SK-N-SH (cell line): ENCODE data around the gene FGF23. TPM values are rescaled to one million over a fixed set of nuclear protein-coding genes. Genes with fewer than 3 reads are reported as not detected.
A peak's percentile ranks its signal among the peaks of the same experiment; 100 is the strongest.

Source experiments
- CTCF ChIA-PET: fragments of 300-600, 350-600 bp; formaldehyde crosslinking; extraction: SDS; loops from one replicate; lab custom pipeline; 2021; lab: Yijun Ruan, JAX
- POLR2A ChIA-PET: fragments of 350-600 bp; sonication (Branson Sonifier 250); formaldehyde crosslinking; extraction: SDS; loops from one replicate; lab custom pipeline; 2020; ENCODE audit warnings: antibody characterized with exemption, inconsistent platforms; lab: Yijun Ruan, JAX
- DNase-seq: peaks from one replicate; pipeline ENCODE4 v3.0.0; 2012
- H2AFZ ChIP-seq: fragments of 200-600 bp; sonication (generic); 2 replicates; pipeline ENCODE4 v1.8.1; 2016; ENCODE audit warnings: antibody characterized with exemption, mild to moderate bottlenecking, low read depth
- H3F3A ChIP-seq: fragments of 200-600 bp; sonication (generic); replicated peaks from 2 replicates; pipeline ENCODE3; 2016; ENCODE audit warnings: antibody characterized with exemption, mild to moderate bottlenecking; ENCODE audit not compliant: insufficient read depth
- H3K27ac ChIP-seq, 2 experiments: fragments of 200-500 bp in 1 of 2; fragments of 200-600 bp in 1 of 2; sonication (Bioruptor generic) in 1 of 2; sonication (generic), shearing (Covaris generic) in 1 of 2; 2 replicates each; pipeline versions ENCODE4 v1.5.1 to v1.6.1; 2014 to 2016; ENCODE audit warnings: low read depth in 2 of 2, inconsistent platforms in 1 of 2, low read length in 1 of 2, mild to moderate bottlenecking in 1 of 2, mixed read lengths in 1 of 2
- H3K27me3 ChIP-seq: fragments of 200-600 bp; sonication (generic), shearing (Covaris generic); 2 replicates; pipeline ENCODE4 v1.6.1; 2016; ENCODE audit warnings: mixed run types; ENCODE audit not compliant: insufficient read depth
- H3K36me3 ChIP-seq, 2 experiments: fragments of 200-500 bp in 1 of 2; fragments of 200-600 bp in 1 of 2; sonication (Bioruptor generic) in 1 of 2; sonication (generic) in 1 of 2; replicated peaks in 1 of 2; 2 replicates each; pipeline versions ENCODE3 to v1.5.1; 2014 to 2016; ENCODE audit warnings: low read length in 1 of 2, mild to moderate bottlenecking in 1 of 2; ENCODE audit not compliant: insufficient read depth in 2 of 2, control insufficient read depth in 1 of 2
- H3K4me1 ChIP-seq, 2 experiments: fragments of 200-500 bp in 1 of 2; fragments of 200-600 bp in 1 of 2; sonication (Bioruptor generic) in 1 of 2; sonication (generic), shearing (Covaris generic) in 1 of 2; 2 replicates each; pipeline versions ENCODE4 v1.5.1 to v1.6.1; 2014 to 2016; ENCODE audit warnings: low read depth in 1 of 2, low read length in 1 of 2, mixed run types in 1 of 2; ENCODE audit not compliant: insufficient read depth in 2 of 2, control insufficient read depth in 1 of 2
- H3K4me2 ChIP-seq: fragments of 200-600 bp; sonication (generic), shearing (Covaris generic); 2 replicates; pipeline ENCODE4 v1.6.1; 2017; ENCODE audit warnings: mixed run types
- H3K4me3 ChIP-seq, 2 experiments: fragments of 200-500 bp in 1 of 2; fragments of 200-600 bp in 1 of 2; sonication (Bioruptor generic) in 1 of 2; sonication (generic), shearing (Covaris generic) in 1 of 2; 2 replicates each; pipeline versions ENCODE4 v1.5.1 to v1.8.1; 2014 to 2016; ENCODE audit warnings: low read depth in 2 of 2, inconsistent platforms in 1 of 2, low read length in 1 of 2, mild to moderate bottlenecking in 1 of 2, mixed read lengths in 1 of 2, moderate library complexity in 1 of 2
- H3K79me2 ChIP-seq: fragments of 200-600 bp; sonication (generic); 2 replicates; pipeline ENCODE4 v1.8.1; 2017; ENCODE audit warnings: mild to moderate bottlenecking; ENCODE audit not compliant: insufficient read depth
- H3K9ac ChIP-seq: fragments of 200-600 bp; sonication (generic); 2 replicates; pipeline ENCODE4 v1.6.1; 2017; ENCODE audit warnings: mixed run types
- H3K9me2 ChIP-seq: fragments of 200-600 bp; sonication (generic); 2 replicates; pipeline ENCODE4 v1.6.1; 2017; ENCODE audit warnings: mixed run types
- H3K9me3 ChIP-seq: fragments of 200-600 bp; sonication (generic); 2 replicates; pipeline ENCODE4 v1.6.1; 2017; ENCODE audit warnings: mixed run types, mild to moderate bottlenecking, moderate library complexity
- H4K20me1 ChIP-seq: fragments of 200-600 bp; sonication (generic); 2 replicates; pipeline ENCODE4 v1.6.1; 2017; ENCODE audit warnings: mild to moderate bottlenecking, mixed run types; ENCODE audit not compliant: insufficient read depth
- CHD2 ChIP-seq: fragments of 150-350 bp; IDR thresholded peaks from 2 replicates; pipeline ENCODE4 v1.6.1; 2018; ENCODE audit warnings: low read length; ENCODE audit not compliant: partially characterized antibody
- EZH2phosphoT487 ChIP-seq: fragments of 200-600 bp; sonication (generic); IDR thresholded peaks from 2 replicates; pipeline ENCODE4 v1.6.1; 2017; ENCODE audit warnings: low read depth, mixed run types, mild to moderate bottlenecking, antibody characterized with exemption, moderate library complexity, borderline replicate concordance
- FOSL2 ChIP-seq: IDR thresholded peaks from 2 replicates; pipeline ENCODE4 v1.4.0; 2012; ENCODE audit warnings: low read depth, mild to moderate bottlenecking, moderate library complexity, borderline replicate concordance
- FOXJ3 ChIP-seq: sonication (generic); formaldehyde crosslinking; IDR thresholded peaks from 2 replicates; pipeline ENCODE4 v1.5.1; 2020; ENCODE audit warnings: mild to moderate bottlenecking, missing genetic modification reagents
- GATA2 ChIP-seq: sonication (generic); formaldehyde crosslinking; IDR thresholded peaks from 2 replicates; pipeline ENCODE4 v1.5.0; 2020; ENCODE audit warnings: mild to moderate bottlenecking, missing genetic modification reagents
- JUND ChIP-seq: IDR thresholded peaks from 2 replicates; pipeline ENCODE4 v1.4.0; 2012
- NFIC ChIP-seq: IDR thresholded peaks from 2 replicates; pipeline ENCODE4 v1.4.0; 2012; ENCODE audit warnings: borderline replicate concordance
- NRF1 ChIP-seq: IDR thresholded peaks from 2 replicates; pipeline ENCODE4 v1.6.1; 2012; ENCODE audit warnings: low read depth, mild to moderate bottlenecking, low read length
- PBX3 ChIP-seq: IDR thresholded peaks from 2 replicates; pipeline ENCODE4; 2012
- POLR2AphosphoS5 ChIP-seq: IDR thresholded peaks from 2 replicates; pipeline ENCODE4 v1.6.1; 2012; ENCODE audit warnings: low read depth, low read length
- RAD21 ChIP-seq: IDR thresholded peaks from 2 replicates; pipeline ENCODE4 v1.6.1; 2012; ENCODE audit warnings: mild to moderate bottlenecking, low read length
- RCOR1 ChIP-seq: fragments of 150-350 bp; IDR thresholded peaks from 2 replicates; pipeline ENCODE4 v1.6.1; 2017; ENCODE audit warnings: antibody characterized with exemption, low read length
- SIN3A ChIP-seq: IDR thresholded peaks from 2 replicates; pipeline ENCODE4 v1.6.1; 2012; ENCODE audit warnings: low read depth, mild to moderate bottlenecking, low read length, moderate library complexity, borderline replicate concordance
- SMC3 ChIP-seq: IDR thresholded peaks from 2 replicates; pipeline ENCODE4 v1.6.1; 2012; ENCODE audit warnings: low read depth, low read length, improper control_type of control experiment
- TAF1 ChIP-seq: IDR thresholded peaks from 2 replicates; pipeline ENCODE4 v1.6.1; 2012; ENCODE audit warnings: low read depth, mild to moderate bottlenecking, low read length, moderate library complexity, borderline replicate concordance
- TCF12 ChIP-seq: IDR thresholded peaks from 2 replicates; pipeline ENCODE4 v1.4.0; 2012
- TEAD4 ChIP-seq: IDR thresholded peaks from 2 replicates; pipeline ENCODE4 v1.4.0; 2012; ENCODE audit warnings: mild to moderate bottlenecking, borderline replicate concordance; ENCODE audit not compliant: insufficient read depth
- WGBS: methylation state at CpG from one replicate; pipeline ENCODE4 v1.1.6; 2017; ENCODE audit warnings: low lambda C conversion rate; 5-methylcytosine and 5-hydroxymethylcytosine counted together
- polyA plus RNA-seq, 3 experiments: library from polyadenylated mRNA; depleted of rRNA; stranded (reverse); fragments of >200 nt; gene quantifications; 2 replicates each; pipeline ENCODE4 v1.2.3, GENCODE V29; 2012
- TF ChIP-seq, protein P1 (sequence below): IDR thresholded peaks from 2 replicates; pipeline ENCODE4 v1.6.1; 2012; ENCODE audit warnings: mild to moderate bottlenecking, low read depth, low read length, moderate library complexity

FGF23 gene
- polyA plus RNA-seq, 1 of the 3 experiments (the other 2 are of a cell fraction), result not detected

DNA sequence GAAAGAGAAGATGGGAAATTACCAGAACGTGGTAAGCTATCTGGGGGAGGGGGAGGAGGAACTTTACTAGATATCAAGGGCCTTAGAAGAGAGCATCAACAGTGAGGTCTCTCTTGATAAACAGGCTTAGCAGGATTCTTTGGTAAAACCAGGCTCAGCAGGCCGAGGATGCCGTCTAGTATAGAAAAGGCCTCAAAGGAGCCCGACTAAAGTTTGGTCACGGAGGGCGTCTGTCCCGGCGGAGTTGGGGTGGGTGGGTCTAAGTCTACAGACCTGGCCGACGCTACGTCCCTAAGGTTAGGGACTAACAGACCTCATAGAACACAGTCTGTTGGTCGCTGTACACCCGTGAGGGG lies 59.0 kb downstream of the FGF23 start:
- TF ChIP-seq NFIC (no peak), CHD2 (no peak), JUND (no peak), EZH2phosphoT487 (no peak), FOXJ3 (CRISPR knock-in tag) (no peak), POLR2AphosphoS5 (no peak), RAD21 (no peak), SMC3 (no peak), NRF1 (no peak), TCF12 (no peak), RCOR1 (no peak), GATA2 (CRISPR knock-in tag) (no peak), TEAD4 (no peak), FOSL2 (no peak), TAF1 (no peak), PBX3 (no peak), SIN3A (no peak; the same call in 1 of the 2 replicates)
- TF ChIP-seq, protein P1, sequence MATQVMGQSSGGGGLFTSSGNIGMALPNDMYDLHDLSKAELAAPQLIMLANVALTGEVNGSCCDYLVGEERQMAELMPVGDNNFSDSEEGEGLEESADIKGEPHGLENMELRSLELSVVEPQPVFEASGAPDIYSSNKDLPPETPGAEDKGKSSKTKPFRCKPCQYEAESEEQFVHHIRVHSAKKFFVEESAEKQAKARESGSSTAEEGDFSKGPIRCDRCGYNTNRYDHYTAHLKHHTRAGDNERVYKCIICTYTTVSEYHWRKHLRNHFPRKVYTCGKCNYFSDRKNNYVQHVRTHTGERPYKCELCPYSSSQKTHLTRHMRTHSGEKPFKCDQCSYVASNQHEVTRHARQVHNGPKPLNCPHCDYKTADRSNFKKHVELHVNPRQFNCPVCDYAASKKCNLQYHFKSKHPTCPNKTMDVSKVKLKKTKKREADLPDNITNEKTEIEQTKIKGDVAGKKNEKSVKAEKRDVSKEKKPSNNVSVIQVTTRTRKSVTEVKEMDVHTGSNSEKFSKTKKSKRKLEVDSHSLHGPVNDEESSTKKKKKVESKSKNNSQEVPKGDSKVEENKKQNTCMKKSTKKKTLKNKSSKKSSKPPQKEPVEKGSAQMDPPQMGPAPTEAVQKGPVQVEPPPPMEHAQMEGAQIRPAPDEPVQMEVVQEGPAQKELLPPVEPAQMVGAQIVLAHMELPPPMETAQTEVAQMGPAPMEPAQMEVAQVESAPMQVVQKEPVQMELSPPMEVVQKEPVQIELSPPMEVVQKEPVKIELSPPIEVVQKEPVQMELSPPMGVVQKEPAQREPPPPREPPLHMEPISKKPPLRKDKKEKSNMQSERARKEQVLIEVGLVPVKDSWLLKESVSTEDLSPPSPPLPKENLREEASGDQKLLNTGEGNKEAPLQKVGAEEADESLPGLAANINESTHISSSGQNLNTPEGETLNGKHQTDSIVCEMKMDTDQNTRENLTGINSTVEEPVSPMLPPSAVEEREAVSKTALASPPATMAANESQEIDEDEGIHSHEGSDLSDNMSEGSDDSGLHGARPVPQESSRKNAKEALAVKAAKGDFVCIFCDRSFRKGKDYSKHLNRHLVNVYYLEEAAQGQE, result no peak
- H3K27ac ChIP-seq, result peak overlapping the region; percentile 68 to 83
- H3K27me3 ChIP-seq, result no peaks in the 10 kb centered on the region
- H4K20me1 ChIP-seq, result 0 out of 2 replicates have a peak, but pooled peaks cover 7% of the 10 kb centered on the region
- ChIA-PET POLR2A (interaction anchor here (1.7 kb wide), 1 partner anchor 97 kb away, joined by 4 read pairs; no protein-coding TSS in a partner anchor), CTCF (interaction anchor here (0.5 to 1.3 kb wide), 3 partner anchors 13 to 208 kb away, joined by 3 read pairs; no protein-coding TSS in a partner anchor)
- peaks cover 40% of the 10 kb centered on the region for H3K79me2 ChIP-seq
- no peaks in the 10 kb centered on the region for H3K9me2 ChIP-seq
- peaks cover 0 to 8% of the 10 kb centered on the region in 2 experiments; a peak in 2 of 4 replicates for H3K4me1 ChIP-seq
- no peaks in the 10 kb centered on the region for H3K9me3 ChIP-seq
- H3K36me3 ChIP-seq, result peaks cover 0 to 9% of the 10 kb centered on the region in 2 experiments
- DNase-seq, result no peak
- peak overlapping the region; percentile 99 for H2AFZ ChIP-seq
- peak overlapping the region; percentile 86 to 88 for H3K4me3 ChIP-seq
- 4% methylated on average over 10 of the region's 13 CpGs for WGBS
- H3K4me2 ChIP-seq, result peak overlapping the region; percentile 89
- peaks cover 4% of the 10 kb centered on the region for H3F3A ChIP-seq
- H3K9ac ChIP-seq, result peak overlapping the region; percentile 60

Other genes starting within 250 kb of the FGF23 start
- gene CCND2, start 106.0 kb downstream of the FGF23 start, polyA plus RNA-seq (2012; rRNA removed), result not detected in 2 replicates
- gene TIGAR, start 58.5 kb downstream of the FGF23 start, polyA plus RNA-seq (2012; rRNA removed), result 8.3 and 11.2 TPM in 2 replicates
- gene FGF6, start 66.1 kb upstream of the FGF23 start, polyA plus RNA-seq (2012; rRNA removed), result not detected in 2 replicates
- 6.0 and 7.1 TPM in 2 replicates for gene RAD51AP1, start 159.2 kb upstream of the FGF23 start, polyA plus RNA-seq (2012; rRNA removed)
- gene DYRK4, start 182.5 kb upstream of the FGF23 start, polyA plus RNA-seq (2012; rRNA removed), result 38.6 and 42.7 TPM in 2 replicates